HUES48 (cell line): Measurements from ENCODE around the gene ADGRF5.

Source experiments
- H3K27ac ChIP-seq: one replicate; pipeline ENCODE4 v1.7.0; 2013; ENCODE audit warnings: low read depth, low read length, inconsistent platforms
- H3K27me3 ChIP-seq: 2 replicates; pipeline ENCODE4 v1.6.1; 2013; ENCODE audit warnings: mild to moderate bottlenecking, low read length; ENCODE audit not compliant: control insufficient read depth, insufficient read depth
- H3K36me3 ChIP-seq: 2 replicates; pipeline ENCODE4 v1.6.1; 2013; ENCODE audit warnings: low read length; ENCODE audit not compliant: control insufficient read depth, insufficient read depth
- H3K4me1 ChIP-seq: 2 replicates; pipeline ENCODE4 v1.6.1; 2013; ENCODE audit warnings: mild to moderate bottlenecking, low read length; ENCODE audit not compliant: control insufficient read depth, insufficient read depth
- H3K4me3 ChIP-seq: 2 replicates; pipeline ENCODE4 v1.5.1; 2013; ENCODE audit warnings: mild to moderate bottlenecking, low read depth, low read length
- H3K9ac ChIP-seq: 2 replicates; pipeline ENCODE4 v1.6.1; 2013; ENCODE audit warnings: mild to moderate bottlenecking, low read depth, low read length, moderate library complexity
- H3K9me3 ChIP-seq: 2 replicates; pipeline ENCODE4 v1.6.1; 2013; ENCODE audit warnings: low read length; ENCODE audit not compliant: control insufficient read depth, insufficient read depth

The ADGRF5 gene

DNA sequence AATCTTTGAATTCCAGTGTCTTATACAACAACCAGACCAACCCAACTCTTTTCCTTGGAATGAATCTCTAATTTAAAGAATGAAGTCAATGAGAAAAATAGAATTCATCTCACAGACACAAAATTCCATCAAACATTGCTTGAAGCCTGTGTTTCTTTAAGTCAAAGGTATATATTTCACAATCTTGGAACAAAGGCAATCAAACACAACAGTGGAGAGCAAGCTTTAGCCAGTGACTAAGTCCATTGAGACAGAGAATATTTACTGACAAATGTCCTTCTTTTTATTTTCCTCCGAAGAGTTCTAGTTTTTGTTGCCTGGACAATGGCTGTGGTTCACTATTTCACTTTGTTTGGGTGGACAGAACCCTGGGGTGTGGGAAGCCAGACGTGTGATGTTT, 92.8 kb downstream of the ADGRF5 start:
- Histone ChIP-seq H3K4me3 (no peak overlapping the region), H3K27ac (no peak overlapping the region), H3K9me3 (no peaks in the 10 kb centered on the region), H3K4me1 (no peaks in the 10 kb centered on the region), H3K9ac (no peak overlapping the region), H3K27me3 (no peaks in the 10 kb centered on the region), H3K36me3 (no peaks in the 10 kb centered on the region)

DNA sequence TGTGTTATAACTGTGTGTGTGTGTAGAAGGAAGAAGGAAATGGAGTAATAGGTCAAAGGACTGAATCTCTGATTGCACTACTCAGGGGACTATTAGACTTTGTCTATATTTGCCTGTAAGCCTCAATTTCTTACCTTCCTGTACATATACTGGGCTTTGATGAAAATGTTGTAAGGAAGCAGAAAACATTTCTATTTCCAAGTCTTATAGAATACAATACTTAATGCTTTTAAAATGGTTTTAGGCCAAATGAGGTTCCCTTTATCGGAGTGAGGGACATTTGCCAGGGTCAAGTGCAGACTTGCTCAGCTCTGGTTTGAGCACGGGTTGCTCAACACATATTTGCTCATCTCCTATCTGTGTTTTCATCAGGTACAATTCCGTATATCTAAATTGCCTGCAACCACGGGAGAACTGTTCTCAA, 100.3 kb downstream of the ADGRF5 start:
- Histone ChIP-seq H3K36me3 (no peaks in the 10 kb centered on the region), H3K27ac (no peak overlapping the region), H3K4me3 (no peak overlapping the region), H3K9me3 (no peaks in the 10 kb centered on the region), H3K4me1 (no peaks in the 10 kb centered on the region), H3K9ac (no peak overlapping the region), H3K27me3 (no peaks in the 10 kb centered on the region)

DNA sequence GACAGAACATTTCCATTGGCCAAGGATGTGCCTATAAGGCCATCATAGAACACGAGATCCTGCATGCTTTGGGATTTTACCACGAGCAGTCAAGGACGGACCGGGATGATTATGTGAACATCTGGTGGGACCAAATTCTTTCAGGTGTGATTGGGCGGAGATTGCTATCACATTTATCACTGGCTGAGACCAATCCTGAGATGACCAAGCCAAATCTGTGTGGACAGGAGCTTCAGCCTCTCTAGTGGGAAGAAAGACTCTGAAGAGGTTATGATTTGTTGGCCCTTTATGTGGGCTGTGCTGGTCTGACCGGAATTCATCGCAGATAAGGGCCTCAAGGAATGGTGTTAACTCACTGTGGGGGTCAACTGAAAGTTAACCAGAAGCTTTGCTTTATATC, 102.2 kb downstream of the ADGRF5 start:
- no peak overlapping the region for H3K27ac ChIP-seq
- H3K4me3 ChIP-seq: no peak overlapping the region
- no peaks in the 10 kb centered on the region for H3K27me3 ChIP-seq
- no peaks in the 10 kb centered on the region for H3K9me3 ChIP-seq
- H3K36me3 ChIP-seq: no peaks in the 10 kb centered on the region
- no peak overlapping the region for H3K9ac ChIP-seq
- no peaks in the 10 kb centered on the region for H3K4me1 ChIP-seq

DNA sequence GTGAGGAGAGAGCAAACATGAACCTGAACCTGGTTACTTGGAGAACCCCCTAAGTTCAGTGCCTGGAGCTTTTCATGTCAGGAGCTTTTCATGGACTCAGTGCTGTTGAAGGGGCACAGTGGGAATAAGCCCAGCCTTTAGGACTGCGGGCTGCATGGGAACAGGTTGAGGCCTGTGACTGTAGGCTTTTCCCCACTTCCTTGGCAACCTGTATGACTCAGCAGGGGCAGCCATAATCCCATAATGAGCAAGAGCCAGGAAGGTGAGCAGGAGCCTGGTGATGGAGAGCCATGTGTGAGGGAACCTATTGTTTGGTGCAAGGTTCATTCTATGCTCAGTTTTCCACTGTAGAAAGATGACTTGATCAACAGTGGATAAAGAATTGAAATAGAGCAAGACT, 105.1 kb downstream of the ADGRF5 start:
- Histone ChIP-seq H3K27me3 (no peaks in the 10 kb centered on the region), H3K4me3 (no peak overlapping the region), H3K36me3 (no peaks in the 10 kb centered on the region), H3K27ac (no peak overlapping the region), H3K9ac (no peak overlapping the region), H3K9me3 (no peaks in the 10 kb centered on the region), H3K4me1 (no peaks in the 10 kb centered on the region)

DNA sequence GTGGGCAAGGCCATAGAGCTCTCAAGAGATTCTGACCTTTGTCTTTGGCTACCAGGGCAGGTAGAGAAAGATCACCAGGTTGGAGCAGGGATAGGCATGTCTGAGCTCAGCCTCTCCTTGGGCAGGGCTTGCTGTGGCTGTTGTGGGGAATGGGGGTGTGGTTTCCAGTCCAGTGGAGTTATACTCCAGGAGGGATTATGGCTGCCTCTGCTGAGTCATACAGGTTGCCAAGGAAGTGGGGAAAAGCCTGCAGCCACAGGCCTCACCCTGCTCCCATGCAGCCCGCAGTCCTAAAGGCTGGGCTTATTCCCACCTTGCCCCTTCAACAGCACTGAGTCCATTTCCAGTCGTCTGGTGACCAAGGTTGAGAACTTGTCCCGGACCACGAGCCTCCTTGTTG, 106.6 kb downstream of the ADGRF5 start:
- no peaks in the 10 kb centered on the region for H3K27me3 ChIP-seq
- no peaks in the 10 kb centered on the region for H3K9me3 ChIP-seq
- H3K27ac ChIP-seq: no peak overlapping the region
- no peaks in the 10 kb centered on the region for H3K36me3 ChIP-seq
- no peaks in the 10 kb centered on the region for H3K4me1 ChIP-seq
- H3K4me3 ChIP-seq: no peak overlapping the region
- H3K9ac ChIP-seq: no peak overlapping the region

DNA sequence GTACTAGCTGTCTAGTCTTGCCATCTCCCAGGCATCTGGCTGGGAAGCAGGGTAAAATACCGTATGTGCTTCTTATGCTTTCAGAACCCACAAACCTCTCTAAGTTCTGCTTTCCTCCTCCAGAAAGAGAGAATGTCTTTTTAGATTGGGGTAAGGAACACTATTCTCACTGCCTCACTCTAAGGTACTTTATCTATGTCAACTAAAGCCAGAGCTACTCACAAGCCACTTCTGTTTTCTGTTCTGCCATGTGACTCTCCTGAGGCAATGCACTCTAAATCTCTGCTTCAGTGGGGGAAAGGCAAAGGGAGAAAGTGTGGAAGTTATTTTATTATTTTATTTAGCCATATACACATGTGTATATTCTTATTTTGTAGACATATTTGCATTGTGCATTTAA, 112.9 kb downstream of the ADGRF5 start:
- no peaks in the 10 kb centered on the region for H3K9me3 ChIP-seq
- no peaks in the 10 kb centered on the region for H3K36me3 ChIP-seq
- no peak overlapping the region for H3K9ac ChIP-seq
- H3K27ac ChIP-seq: no peak overlapping the region
- no peaks in the 10 kb centered on the region for H3K27me3 ChIP-seq
- no peak overlapping the region for H3K4me3 ChIP-seq
- no peaks in the 10 kb centered on the region for H3K4me1 ChIP-seq
